Measurements from ENCODE around the gene MARVELD1.
"Not testable (repeated sequence)": the region's sequence is repeated elsewhere in the genome, so short reads cannot be mapped to it uniquely, and the experiment has no call there.

Gene MARVELD1

GRCh38 chr10:97713339-97713825, at the start of gene MARVELD1:
Gene MARVELD1, plus strand, starts transcription at chr10:97713730. Its CDS starts 147 bp downstream, at chr10:97713877.
- DNase-seq, result peak; percentile 58

- peak; percentile 71 for DNase-seq
Measured at GRCh38 chr10:97664282-97664850, 49.2 kb upstream of the MARVELD1 start.

GRCh38 chr10:97666992-97667391, 46.5 kb upstream of the MARVELD1 start:
- DNase-seq, result no peak

- DNase-seq, result no peak
Measured at GRCh38 chr10:97667463-97667862, 46.1 kb upstream of the MARVELD1 start.

- DNase-seq, result no peak
Measured at GRCh38 chr10:97669571-97669970, 44.0 kb upstream of the MARVELD1 start.

- no peak for DNase-seq
Measured at GRCh38 chr10:97673736-97674525, 39.6 kb upstream of the MARVELD1 start.

- no peak for DNase-seq
Measured at GRCh38 chr10:97675222-97675621, 38.3 kb upstream of the MARVELD1 start.

GRCh38 chr10:97676770-97677581, 36.6 kb upstream of the MARVELD1 start:
- no peak for DNase-seq

- no peak for DNase-seq
Measured at GRCh38 chr10:97679594-97679993, 33.9 kb upstream of the MARVELD1 start.

GRCh38 chr10:97682042-97682441, 31.5 kb upstream of the MARVELD1 start:
- DNase-seq, result no peak

GRCh38 chr10:97683556-97684367, 29.8 kb upstream of the MARVELD1 start:
- DNase-seq, result no peak

GRCh38 chr10:97684368-97684713, 29.2 kb upstream of the MARVELD1 start:
- not testable (repeated sequence) for DNase-seq

- DNase-seq, result no peak
Measured at GRCh38 chr10:97684866-97685394, 28.6 kb upstream of the MARVELD1 start.

- DNase-seq, result no peak
Measured at GRCh38 chr10:97685395-97685958, 28.1 kb upstream of the MARVELD1 start.

GRCh38 chr10:97686301-97686961, 27.1 kb upstream of the MARVELD1 start:
- DNase-seq, result no peak

- peak; percentile 94 for DNase-seq
Measured at GRCh38 chr10:97686962-97687784, 26.4 kb upstream of the MARVELD1 start, which contains the start of gene AVPI1. Gene AVPI1, minus strand, starts transcription at chr10:97687241. Its CDS starts 7,336 bp downstream, at chr10:97679905.

GRCh38 chr10:97687785-97688781, 25.4 kb upstream of the MARVELD1 start:
- DNase-seq, result peak; percentile 30

GRCh38 chr10:97689559-97690020, 23.9 kb upstream of the MARVELD1 start:
- DNase-seq, result no peak

GRCh38 chr10:97690133-97690532, 23.4 kb upstream of the MARVELD1 start:
- no peak for DNase-seq
